Activated naive CD8-positive, alpha-beta T cell treated with anti-CD3 and anti-CD28 coated beads, Interleukin-2, amount 10 ng/mL, durations not matched to agents 7 days and 5 days (primary cell): ENCODE data around the gene SH3YL1. TPM values are rescaled to one million over a fixed set of nuclear protein-coding genes. Genes with fewer than 3 reads are reported as not detected.

ENCODE experiments used
- ATAC-seq: fragments of 150-1000 bp; cut with Tn5 transposase; one replicate; pipeline ENCODE4 v1.10.0; 2021; ENCODE audit warnings: low read depth, moderate library complexity
- POLR2A ChIA-PET: fragments of 350-600 bp; sonication (Branson Sonifier 250); formaldehyde crosslinking; loops from one replicate; lab custom pipeline; 2021; ENCODE audit warnings: antibody characterized with exemption; lab: Charles Lee
- DNase-seq: peaks from one replicate; pipeline ENCODE4 v3.0.0; 2021
- H3K27ac Mint-ChIP-seq: one replicate; pipeline ENCODE4 v1.8.0; 2022; ENCODE audit warnings: mild to moderate bottlenecking, mixed read lengths
- H3K27me3 Mint-ChIP-seq: one replicate; pipeline ENCODE4 v1.8.0; 2022; ENCODE audit warnings: mild to moderate bottlenecking, moderate library complexity, mixed read lengths
- H3K36me3 Mint-ChIP-seq: one replicate; pipeline ENCODE4 v1.8.0; 2021; ENCODE audit warnings: mild to moderate bottlenecking, mixed read lengths
- H3K4me1 Mint-ChIP-seq: one replicate; pipeline ENCODE4 v1.8.0; 2021; ENCODE audit warnings: mixed read lengths
- H3K4me3 Mint-ChIP-seq: one replicate; pipeline ENCODE4 v1.8.0; 2022; ENCODE audit warnings: mild to moderate bottlenecking, moderate library complexity, mixed read lengths
- H3K9me3 Mint-ChIP-seq: one replicate; pipeline ENCODE4 v1.8.0; 2021; ENCODE audit warnings: mixed read lengths
- total RNA-seq, 2 experiments: library from RNA; stranded (reverse); gene quantifications; one replicate each; pipeline ENCODE4 v1.2.3, GENCODE V29; 2021

The SH3YL1 gene, protein sequence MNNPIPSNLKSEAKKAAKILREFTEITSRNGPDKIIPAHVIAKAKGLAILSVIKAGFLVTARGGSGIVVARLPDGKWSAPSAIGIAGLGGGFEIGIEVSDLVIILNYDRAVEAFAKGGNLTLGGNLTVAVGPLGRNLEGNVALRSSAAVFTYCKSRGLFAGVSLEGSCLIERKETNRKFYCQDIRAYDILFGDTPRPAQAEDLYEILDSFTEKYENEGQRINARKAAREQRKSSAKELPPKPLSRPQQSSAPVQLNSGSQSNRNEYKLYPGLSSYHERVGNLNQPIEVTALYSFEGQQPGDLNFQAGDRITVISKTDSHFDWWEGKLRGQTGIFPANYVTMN
- total RNA-seq = 10 to 100 TPM; 32.8 to 40.1 TPM

DNA sequence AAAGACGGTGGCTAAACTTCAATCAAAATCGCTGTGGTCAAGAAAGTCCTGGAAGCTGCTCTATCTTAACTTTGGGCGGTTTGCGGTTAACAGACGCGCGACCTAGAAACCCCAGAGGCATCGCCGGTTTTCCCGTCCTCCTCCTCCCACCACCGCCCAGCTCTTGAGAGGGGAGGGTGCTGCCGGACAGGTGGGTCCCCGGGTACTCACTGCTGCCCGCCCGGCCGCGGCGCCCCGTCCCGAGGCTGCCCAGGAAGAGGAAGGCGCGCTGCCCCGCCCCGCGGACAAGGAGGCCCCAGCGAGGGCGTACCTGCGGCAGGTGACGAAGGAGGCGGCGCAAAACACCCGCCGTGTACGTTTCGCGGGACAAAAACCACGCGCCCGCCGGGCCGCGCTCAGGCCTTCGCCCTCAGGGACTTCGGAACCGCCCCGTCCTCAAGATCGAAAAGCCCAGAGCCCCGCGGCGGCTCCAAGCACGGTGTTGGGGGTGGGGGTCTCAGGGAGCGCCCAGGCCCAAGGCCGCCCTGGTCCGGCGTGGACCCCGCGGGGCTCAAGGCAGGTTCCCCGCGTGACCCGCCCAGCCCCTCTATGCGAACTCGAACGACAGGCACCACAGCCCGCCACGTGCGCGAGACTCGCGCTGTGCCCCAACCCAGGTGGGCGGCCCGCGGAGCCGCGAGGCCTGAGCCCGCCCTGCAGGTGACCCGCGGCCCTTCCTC lies at the start of gene SH3YL1:
SH3YL1 (minus strand) TSS at position 259 of the 719 bp plus-strand sequence; CDS start at position 211, 48 bp downstream.
- H3K27me3 Mint-ChIP-seq = no peaks in the 10 kb centered on the region
- DNase-seq (peak; percentile 72), ATAC-seq (peak; percentile 13)
- POLR2A ChIA-PET = no interaction called here
- H3K4me3 Mint-ChIP-seq = peak within 1 kb of the TSS; percentile 91
- H3K9me3 Mint-ChIP-seq = no peaks in the 10 kb centered on the region
- peak within 1 kb of the TSS; percentile 92 for H3K27ac Mint-ChIP-seq
- peaks cover 7% of the 10 kb centered on the region for H3K36me3 Mint-ChIP-seq
- peaks cover 28% of the 10 kb centered on the region for H3K4me1 Mint-ChIP-seq

GRCh38 chr2:310994-311393 lies 47.2 kb upstream of the SH3YL1 start:
- DNase-seq (no peak), ATAC-seq (no peak)
- POLR2A ChIA-PET = no interaction called here
- H3K36me3 Mint-ChIP-seq = no peaks in the 10 kb centered on the region
- H3K4me1 Mint-ChIP-seq = no peaks in the 10 kb centered on the region
- peaks cover 3% of the 10 kb centered on the region for H3K27me3 Mint-ChIP-seq
- H3K27ac Mint-ChIP-seq = no peak overlapping the region
- no peak overlapping the region for H3K4me3 Mint-ChIP-seq
- H3K9me3 Mint-ChIP-seq = no peaks in the 10 kb centered on the region

DNA sequence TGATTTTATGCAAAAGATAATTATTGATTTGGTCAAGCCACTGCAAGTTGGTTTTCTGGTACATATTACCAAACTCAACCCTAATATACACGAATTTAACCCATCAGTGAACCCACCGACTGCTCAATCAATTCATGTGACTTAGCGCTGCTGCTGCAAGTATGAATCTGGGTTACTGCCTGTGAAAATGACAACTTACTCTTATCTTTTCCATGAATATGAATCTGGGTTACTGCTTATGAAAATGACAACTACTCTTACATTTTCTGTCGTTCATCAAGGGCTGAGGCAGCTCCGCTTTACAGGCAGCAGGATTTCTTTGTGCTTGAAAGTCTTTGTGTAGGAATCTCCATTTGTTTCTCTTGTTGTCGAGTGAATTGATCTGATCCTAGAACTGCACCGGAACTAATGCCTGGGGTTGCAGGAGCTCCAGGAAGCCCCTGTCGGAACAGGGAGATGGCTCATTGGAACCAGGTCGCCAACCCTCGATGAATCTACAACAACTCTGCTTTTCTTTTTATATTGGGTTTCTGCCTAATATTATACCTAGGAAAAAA lies 46.2 kb upstream of the SH3YL1 start:
- Mint-ChIP-seq H3K4me3 (no peak overlapping the region), H3K4me1 (no peaks in the 10 kb centered on the region)
- POLR2A ChIA-PET = no interaction called here

DNA sequence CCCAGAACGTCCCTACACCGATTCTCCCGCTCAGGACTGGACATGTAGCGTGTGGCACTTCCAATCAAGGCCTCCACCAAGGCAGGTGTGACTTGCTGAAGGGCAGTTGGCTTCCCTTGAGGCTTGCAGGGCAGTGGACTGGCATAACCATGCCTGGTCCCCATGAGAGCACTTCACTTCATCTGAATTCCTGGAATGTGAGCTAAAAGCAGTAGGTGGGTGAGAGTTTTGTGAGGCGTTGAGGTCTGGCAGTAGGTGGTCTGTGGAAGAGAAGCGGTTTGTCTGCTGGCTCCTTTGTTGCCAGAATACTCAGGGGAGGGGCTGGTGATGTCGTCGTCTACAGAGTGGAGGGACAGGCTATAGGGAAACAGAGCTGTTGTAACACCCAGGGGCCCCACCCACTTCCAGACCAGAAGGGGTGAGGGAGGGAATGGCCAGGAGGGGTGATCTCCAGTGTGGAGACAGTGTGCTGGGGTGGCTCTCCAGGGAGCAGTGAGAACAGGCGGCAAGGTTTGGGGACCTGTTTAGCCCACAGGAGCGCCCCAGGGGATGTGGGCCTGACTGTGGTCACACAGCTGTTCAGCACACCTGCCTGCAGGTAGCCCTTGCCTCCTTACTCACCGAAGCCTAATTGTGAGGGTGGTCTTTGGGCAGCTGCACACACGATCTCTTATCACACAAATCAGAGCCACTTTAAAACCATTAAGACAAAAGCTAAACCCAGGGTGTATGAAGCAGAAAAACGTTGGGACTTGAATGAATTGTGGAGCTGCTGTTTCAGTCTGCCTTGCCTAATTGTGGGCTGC lies 45.5 kb upstream of the SH3YL1 start:
- DNase-seq (no peak), ATAC-seq (no peak)
- Mint-ChIP-seq H3K4me3 (no peak overlapping the region), H3K36me3 (no peaks in the 10 kb centered on the region), H3K27ac (no peak overlapping the region), H3K9me3 (no peaks in the 10 kb centered on the region), H3K4me1 (no peaks in the 10 kb centered on the region), H3K27me3 (peaks cover 3% of the 10 kb centered on the region)
- POLR2A ChIA-PET = no interaction called here

More for the DNA sequence above, 46.2 kb upstream of the SH3YL1 start:
- Mint-ChIP-seq H3K27me3 (peaks cover 3% of the 10 kb centered on the region), H3K9me3 (no peaks in the 10 kb centered on the region), H3K27ac (no peak overlapping the region), H3K36me3 (no peaks in the 10 kb centered on the region)
- ATAC-seq (no peak), DNase-seq (no peak)

GRCh38 chr2:305366-305765 lies 41.5 kb upstream of the SH3YL1 start:
- H3K4me1 Mint-ChIP-seq = no peaks in the 10 kb centered on the region
- POLR2A ChIA-PET = no interaction called here
- peaks cover 3% of the 10 kb centered on the region for H3K9me3 Mint-ChIP-seq
- H3K27ac Mint-ChIP-seq = no peak overlapping the region
- ATAC-seq = no peak
- H3K36me3 Mint-ChIP-seq = no peaks in the 10 kb centered on the region
- peaks cover 6% of the 10 kb centered on the region for H3K27me3 Mint-ChIP-seq
- no peak overlapping the region for H3K4me3 Mint-ChIP-seq
- DNase-seq = no peak

- no peak for DNase-seq
- POLR2A ChIA-PET = no interaction called here
- no peaks in the 10 kb centered on the region for H3K4me1 Mint-ChIP-seq
- H3K36me3 Mint-ChIP-seq = no peaks in the 10 kb centered on the region
- peaks cover 14% of the 10 kb centered on the region for H3K27me3 Mint-ChIP-seq
- no peak for ATAC-seq
- no peak overlapping the region for H3K4me3 Mint-ChIP-seq
- H3K27ac Mint-ChIP-seq = no peak overlapping the region
- peaks cover 3% of the 10 kb centered on the region for H3K9me3 Mint-ChIP-seq
These were observed 32.5 kb upstream of the SH3YL1 start for GRCh38 chr2:296354-296753.

DNA sequence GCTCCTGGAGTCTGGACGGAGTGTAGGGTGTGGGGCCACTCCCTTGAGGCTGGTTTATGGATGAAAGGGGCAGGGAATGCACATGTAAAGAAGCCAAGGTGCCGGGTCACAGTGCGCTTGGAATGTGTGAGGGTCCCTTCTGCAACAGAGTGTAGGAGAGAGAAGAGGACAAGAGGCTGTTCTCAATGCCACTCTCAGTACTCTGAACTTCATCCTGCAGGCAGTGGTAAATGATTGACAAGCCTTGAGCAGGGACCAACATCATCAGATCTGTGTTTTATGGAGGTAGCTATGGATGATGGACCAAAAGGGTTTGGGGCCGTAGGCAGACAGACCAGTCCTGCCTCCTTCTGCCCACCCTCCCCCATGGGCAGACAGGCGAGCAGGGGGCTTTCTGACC lies 31.3 kb upstream of the SH3YL1 start:
- H3K9me3 Mint-ChIP-seq = no peaks in the 10 kb centered on the region
- peaks cover 25% of the 10 kb centered on the region for H3K27me3 Mint-ChIP-seq
- POLR2A ChIA-PET = no interaction called here
- DNase-seq (no peak), ATAC-seq (no peak)
- H3K36me3 Mint-ChIP-seq = no peaks in the 10 kb centered on the region
- H3K27ac Mint-ChIP-seq = no peak overlapping the region
- H3K4me3 Mint-ChIP-seq = no peak overlapping the region
- no peaks in the 10 kb centered on the region for H3K4me1 Mint-ChIP-seq

GRCh38 chr2:290090-290722 lies 26.4 kb upstream of the SH3YL1 start:
- peaks cover 42% of the 10 kb centered on the region for H3K27me3 Mint-ChIP-seq
- POLR2A ChIA-PET = no interaction called here
- H3K4me1 Mint-ChIP-seq = peaks cover 1% of the 10 kb centered on the region
- H3K9me3 Mint-ChIP-seq = no peaks in the 10 kb centered on the region
- no peak overlapping the region for H3K27ac Mint-ChIP-seq
- DNase-seq (peak; percentile 55), ATAC-seq (peak; percentile 52)
- H3K36me3 Mint-ChIP-seq = no peaks in the 10 kb centered on the region
- peak overlapping the region; percentile 60 for H3K4me3 Mint-ChIP-seq

DNA sequence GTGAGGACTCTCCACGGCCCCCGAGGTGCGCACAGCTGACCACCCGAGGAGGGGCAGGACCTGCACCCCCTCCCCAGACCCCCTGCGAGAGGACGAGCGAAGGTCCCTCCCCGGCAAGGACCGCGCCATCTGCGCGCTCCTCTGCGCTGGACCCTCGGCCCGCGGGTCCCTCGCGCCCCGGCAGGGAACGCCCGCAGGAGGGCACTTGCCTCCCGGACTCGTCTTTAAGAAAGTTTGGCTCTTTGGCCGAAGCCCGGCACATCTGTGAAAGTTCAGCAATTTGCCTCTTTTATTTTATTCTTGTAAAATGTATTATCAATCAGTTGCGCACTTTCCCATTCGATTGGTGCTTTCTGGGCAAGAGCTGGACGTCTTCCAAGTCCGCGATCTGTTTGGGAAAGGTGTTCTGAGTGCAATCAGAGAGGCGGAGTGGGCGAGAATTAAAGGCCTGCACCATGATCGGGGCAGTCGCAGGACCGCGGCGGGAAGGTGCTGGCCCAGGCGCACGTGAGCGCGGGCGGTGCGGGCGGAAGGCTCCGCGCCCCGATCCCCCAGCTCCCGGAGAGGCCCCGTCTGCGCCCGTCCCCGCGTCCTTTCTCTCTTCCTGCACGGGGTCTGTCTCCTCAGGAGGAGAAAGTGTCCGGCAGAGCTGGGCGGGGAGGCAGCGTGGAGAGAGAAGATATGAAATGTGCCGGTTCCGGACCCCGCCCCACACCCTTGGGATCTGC lies 25.7 kb upstream of the SH3YL1 start:
- Mint-ChIP-seq H3K36me3 (no peaks in the 10 kb centered on the region), H3K27me3 (peaks cover 42% of the 10 kb centered on the region), H3K9me3 (no peaks in the 10 kb centered on the region), H3K4me3 (peak overlapping the region; percentile 60), H3K4me1 (peaks cover 1% of the 10 kb centered on the region), H3K27ac (no peak overlapping the region)
- no peak for ATAC-seq
- DNase-seq = peak; percentile 42
- POLR2A ChIA-PET = no interaction called here

GRCh38 chr2:288758-289361 lies 25.0 kb upstream of the SH3YL1 start:
- POLR2A ChIA-PET = no interaction called here
- peak overlapping the region; percentile 28 for H3K4me3 Mint-ChIP-seq
- peaks cover 1% of the 10 kb centered on the region for H3K4me1 Mint-ChIP-seq
- no peaks in the 10 kb centered on the region for H3K9me3 Mint-ChIP-seq
- DNase-seq = no peak
- no peak overlapping the region for H3K27ac Mint-ChIP-seq
- no peak for ATAC-seq
- H3K36me3 Mint-ChIP-seq = no peaks in the 10 kb centered on the region
- H3K27me3 Mint-ChIP-seq = peaks cover 42% of the 10 kb centered on the region

- Mint-ChIP-seq H3K4me3 (peak within 1 kb of the TSS; percentile 28), H3K27me3 (peaks cover 42% of the 10 kb centered on the region), H3K27ac (no peak within 1 kb of the TSS), H3K9me3 (no peaks in the 10 kb centered on the region), H3K4me1 (peaks cover 1% of the 10 kb centered on the region), H3K36me3 (peaks cover 3% of the 10 kb centered on the region)
- no peak for ATAC-seq
- POLR2A ChIA-PET = no interaction called here
- peak; percentile 39 for DNase-seq
These were observed 24.3 kb upstream of the SH3YL1 start, which contains the start of gene ALKAL2 for GRCh38 chr2:287911-288757. Gene ALKAL2 (minus strand): TSS chr2:288091. CDS start chr2:287835, 256 bp downstream.
